HG03469 (cell line): ENCODE measurements around the gene PCDHGA10.
"Not testable (repeated sequence)": the region's sequence is repeated elsewhere in the genome, so short reads cannot be mapped to it uniquely, and the experiment has no call there.

Experiments
- ATAC-seq: cut with Tn5 transposase; IDR thresholded peaks from one replicate; pipeline ENCODE4 v1.9.1; 2021; ENCODE audit warnings: mild to moderate bottlenecking, moderate library complexity, moderate number of reproducible peaks; ENCODE audit not compliant: unreplicated experiment

The PCDHGA10 gene

GRCh38 chr5:141392429-141393198 lies 20.2 kb upstream of the PCDHGA10 start, which contains the start of gene PCDHGA8:
Gene PCDHGA8 (plus strand): TSS chr5:141392633. CDS start chr5:141392814, 181 bp downstream.
- no peak for ATAC-seq

- ATAC-seq = no peak
Observed at GRCh38 chr5:141393267-141393666, 19.5 kb upstream of the PCDHGA10 start.

GRCh38 chr5:141394401-141395187 lies 18.2 kb upstream of the PCDHGA10 start:
- ATAC-seq = not testable (repeated sequence)

- not testable (repeated sequence) for ATAC-seq
Observed at GRCh38 chr5:141397756-141398551, 14.8 kb upstream of the PCDHGA10 start, which contains the start of gene PCDHGB5. Gene PCDHGB5 (plus strand): TSS chr5:141397947. CDS start chr5:141398128, 181 bp downstream.

- no peak for ATAC-seq
Observed at GRCh38 chr5:141398608-141399007, 14.2 kb upstream of the PCDHGA10 start.

- ATAC-seq = no peak
Observed at GRCh38 chr5:141399555-141400258, 13.1 kb upstream of the PCDHGA10 start.

- ATAC-seq = no peak
Observed at GRCh38 chr5:141402553-141403243, 10.1 kb upstream of the PCDHGA10 start, which contains the start of gene PCDHGA9. Gene PCDHGA9 (plus strand): TSS chr5:141402778. CDS start chr5:141402953, 175 bp downstream.

- no peak for ATAC-seq
Observed at GRCh38 chr5:141403387-141403786, 9.4 kb upstream of the PCDHGA10 start.

GRCh38 chr5:141407790-141408505 lies 4.8 kb upstream of the PCDHGA10 start, which contains the start of gene PCDHGB6:
Gene PCDHGB6 (plus strand): TSS chr5:141408021. CDS start chr5:141408203, 182 bp downstream.
- ATAC-seq = not testable (repeated sequence)

GRCh38 chr5:141409598-141410306 lies 3.0 kb upstream of the PCDHGA10 start:
- ATAC-seq = no peak

GRCh38 chr5:141411575-141411974 lies 1.2 kb upstream of the PCDHGA10 start:
- no peak for ATAC-seq

GRCh38 chr5:141413540-141414069 lies 818 bp downstream of the PCDHGA10 start:
- no peak for ATAC-seq

- not testable (repeated sequence) for ATAC-seq
Observed at GRCh38 chr5:141414548-141415274, 1.9 kb downstream of the PCDHGA10 start.

GRCh38 chr5:141415275-141415618 lies 2.5 kb downstream of the PCDHGA10 start:
- ATAC-seq = not testable (repeated sequence)

- ATAC-seq = peak; percentile 52
Observed at GRCh38 chr5:141417494-141418172, 4.8 kb downstream of the PCDHGA10 start, which contains the start of gene PCDHGB7. Gene PCDHGB7 (plus strand): TSS chr5:141417677. CDS start chr5:141417860, 183 bp downstream.

- no peak for ATAC-seq
Observed at GRCh38 chr5:141419074-141419880, 6.5 kb downstream of the PCDHGA10 start.
